HL-60 (cell line): ENCODE measurements around the gene ZNF804A.

ENCODE experiments used
- DNase-seq, 2 experiments: peaks; one replicate each; pipeline ENCODE4 v3.0.0-alpha.2; 2010 to 2020; ENCODE audit warnings: low read depth in 1 of 2, low spot score in 1 of 2
- H3K27ac ChIP-seq: fragments of 250-450 bp; sonication (Bioruptor Pico); replicated peaks from 2 replicates; pipeline ENCODE4 v1.5.1; 2020; ENCODE audit warnings: mild to moderate bottlenecking, moderate library complexity
- H3K27me3 ChIP-seq: fragments of 250-450 bp; sonication (Bioruptor Pico); 2 replicates; pipeline ENCODE4 v1.5.1; 2021; ENCODE audit warnings: mild to moderate bottlenecking, moderate library complexity; ENCODE audit not compliant: insufficient read depth, poor library complexity, severe bottlenecking
- H3K4me3 ChIP-seq: replicated peaks from 2 replicates; pipeline ENCODE4 v1.5.1; 2011; ENCODE audit warnings: mild to moderate bottlenecking, control low read depth, low read length; ENCODE audit not compliant: insufficient read depth
- CTCF ChIP-seq: IDR thresholded peaks from one replicate; pipeline ENCODE4 v1.5.1; 2011; ENCODE audit warnings: low read length, control low read depth, inconsistent platforms; ENCODE audit not compliant: insufficient read depth
- GABPA ChIP-seq: IDR thresholded peaks from 2 replicates; pipeline ENCODE4 v1.6.1; 2012; ENCODE audit warnings: low read depth
- POLR2AphosphoS5 ChIP-seq: IDR thresholded peaks from 2 replicates; pipeline ENCODE4 v1.6.1; 2012; ENCODE audit warnings: low read depth
- REST ChIP-seq: IDR thresholded peaks from 2 replicates; pipeline ENCODE4 v1.6.1; 2012; ENCODE audit warnings: low read depth; ENCODE audit not compliant: insufficient replicate concordance
- SPI1 ChIP-seq: IDR thresholded peaks from 2 replicates; pipeline ENCODE4 v1.6.1; 2012; ENCODE audit warnings: low read depth, mild to moderate bottlenecking, borderline replicate concordance

The ZNF804A gene

GRCh38 chr2:184921676-184922075 lies 323.3 kb downstream of the ZNF804A start:
- TF ChIP-seq GABPA (no peak), REST (no peak), POLR2AphosphoS5 (no peak), CTCF (no peak)
- no peak for DNase-seq
- Histone ChIP-seq H3K4me3 (no peak overlapping the region), H3K27ac (no peak overlapping the region), H3K27me3 (no peaks in the 10 kb centered on the region)

DNA sequence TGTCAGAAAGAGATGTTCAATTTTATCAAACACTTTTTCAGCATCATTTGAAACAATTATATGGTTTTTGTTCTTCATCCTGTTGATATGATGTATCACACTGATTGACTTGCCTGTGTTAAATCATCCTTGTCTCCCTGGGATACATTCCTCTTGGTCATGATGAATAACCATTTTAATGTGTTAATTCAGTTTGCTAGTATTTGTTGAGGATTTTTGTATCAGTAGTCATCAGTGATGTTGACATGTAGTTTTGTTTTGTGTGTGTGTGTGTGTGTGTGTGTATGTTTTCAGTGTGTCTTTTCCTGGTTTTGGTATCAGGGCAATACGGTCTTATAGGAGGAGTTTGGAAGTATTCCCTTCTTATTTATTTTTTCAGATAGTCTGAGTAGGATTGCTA lies 325.4 kb downstream of the ZNF804A start:
- H3K4me3 ChIP-seq = no peak overlapping the region
- no peak for DNase-seq
- H3K27me3 ChIP-seq = no peaks in the 10 kb centered on the region
- TF ChIP-seq POLR2AphosphoS5 (no peak), SPI1 (no peak), REST (no peak), GABPA (no peak)
- H3K27ac ChIP-seq = no peak overlapping the region

GRCh38 chr2:184927040-184927439 lies 328.7 kb downstream of the ZNF804A start:
- no peak for DNase-seq
- Histone ChIP-seq H3K4me3 (no peak overlapping the region), H3K27ac (no peak overlapping the region), H3K27me3 (no peaks in the 10 kb centered on the region)
- TF ChIP-seq GABPA = no peak
- no peak for TF ChIP-seq CTCF
- TF ChIP-seq POLR2AphosphoS5 = no peak
- TF ChIP-seq REST = no peak
- no peak for TF ChIP-seq SPI1

- no peaks in the 10 kb centered on the region for H3K27me3 ChIP-seq
- no peak overlapping the region for H3K4me3 ChIP-seq
- TF ChIP-seq REST (no peak), SPI1 (no peak), CTCF (no peak), POLR2AphosphoS5 (no peak), GABPA (no peak)
- H3K27ac ChIP-seq = no peak overlapping the region
- DNase-seq = no peak
These were observed 338.4 kb downstream of the ZNF804A start for GRCh38 chr2:184936761-184937160.
